Hepatocyte (in vitro differentiated cells): ENCODE measurements around the gene PDE4B. TPM values are rescaled to one million over a fixed set of nuclear protein-coding genes. Genes with fewer than 3 reads are reported as not detected.

Source experiments
- DNase-seq: peaks from one replicate; pipeline ENCODE4 v3.0.0-alpha.2; 2016; ENCODE audit warnings: low spot score
- H2AFZ ChIP-seq: fragments of 200-600 bp; sonication (generic); 2 replicates; pipeline ENCODE4 v1.6.0; 2016; ENCODE audit warnings: antibody characterized with exemption, mild to moderate bottlenecking
- H3K27ac ChIP-seq: fragments of 200-600 bp; sonication (generic); 2 replicates; pipeline ENCODE4 v1.5.1; 2016; ENCODE audit warnings: mild to moderate bottlenecking
- H3K27me3 ChIP-seq: fragments of 200-600 bp; sonication (generic); 2 replicates; pipeline ENCODE4 v1.6.1; 2016
- H3K36me3 ChIP-seq: fragments of 200-600 bp; sonication (generic); replicated peaks from 2 replicates; pipeline ENCODE4 v1.5.1; 2016; ENCODE audit warnings: low read depth; ENCODE audit not compliant: insufficient read depth
- H3K4me1 ChIP-seq: fragments of 200-600 bp; sonication (generic); 2 replicates; pipeline ENCODE4 v1.5.1; 2016; ENCODE audit warnings: mild to moderate bottlenecking, moderate library complexity; ENCODE audit not compliant: insufficient read depth
- H3K4me2 ChIP-seq: fragments of 200-600 bp; sonication (generic); 2 replicates; pipeline ENCODE4 v1.6.0; 2016
- H3K4me3 ChIP-seq: fragments of 200-600 bp; sonication (generic); 2 replicates; pipeline ENCODE4 v1.5.1; 2016; ENCODE audit warnings: mild to moderate bottlenecking
- H3K79me2 ChIP-seq: fragments of 200-600 bp; sonication (generic); 2 replicates; pipeline ENCODE4 v1.6.0; 2017; ENCODE audit warnings: mild to moderate bottlenecking
- H3K9me2 ChIP-seq: fragments of 200-600 bp; sonication (generic); replicated peaks from 2 replicates; pipeline ENCODE4 v1.6.0; 2017; ENCODE audit warnings: mild to moderate bottlenecking; ENCODE audit not compliant: insufficient read depth
- H3K9me3 ChIP-seq: fragments of 200-600 bp; sonication (generic); 2 replicates; pipeline ENCODE4 v1.5.1; 2016; ENCODE audit warnings: low read depth, mild to moderate bottlenecking
- H4K20me1 ChIP-seq: fragments of 200-600 bp; sonication (generic); 2 replicates; pipeline ENCODE4 v1.6.0; 2016; ENCODE audit warnings: mild to moderate bottlenecking; ENCODE audit not compliant: insufficient read depth, poor library complexity, severe bottlenecking
- EZH2 ChIP-seq: fragments of 200-600 bp; sonication (generic); IDR thresholded peaks from 2 replicates; pipeline ENCODE4 v1.6.1; 2016; ENCODE audit warnings: antibody characterized with exemption, mild to moderate bottlenecking, borderline replicate concordance
- EZH2phosphoT487 ChIP-seq: fragments of 200-600 bp; sonication (generic); IDR thresholded peaks from one replicate; pipeline ENCODE4 v1.6.1; 2018; ENCODE audit warnings: antibody characterized with exemption, mild to moderate bottlenecking, low read depth, moderate library complexity; ENCODE audit not compliant: unreplicated experiment, severe bottlenecking
- WGBS: methylation state at CpG from one replicate; pipeline ENCODE4 v1.1.6; 2016; ENCODE audit warnings: low lambda C conversion rate; ENCODE audit errors: missing lambda C conversion rate; 5-methylcytosine and 5-hydroxymethylcytosine counted together
- polyA plus RNA-seq: library from polyadenylated mRNA; unstranded; fragments of >200 nt; fragmentation: Nextera tagmentation; extraction: Ambion mirVana; gene quantifications from 2 replicates; pipeline ENCODE4 v1.2.1, GENCODE V29; 2016
- total RNA-seq: library from RNA; depleted of rRNA; stranded (reverse); fragments of >200 nt; gene quantifications from 2 replicates; pipeline ENCODE4 v1.2.3, GENCODE V29; 2014
- TF ChIP-seq, protein P1 (sequence below): fragments of 200-600 bp; sonication (generic); IDR thresholded peaks from 2 replicates; pipeline ENCODE4 v1.5.1; 2016; ENCODE audit warnings: antibody characterized with exemption, mild to moderate bottlenecking; ENCODE audit not compliant: poor library complexity

The PDE4B gene
- total and polyA plus RNA-seq, 2 experiments from 2014 or later, result 1.8 to 3.4 TPM

GRCh38 chr1:66243548-66244130 is 450.9 kb downstream of the PDE4B start:
- Histone ChIP-seq H3K4me3 (no peak overlapping the region), H3K27ac (no peak overlapping the region), H4K20me1 (no peaks in the 10 kb centered on the region), H3K4me1 (no peaks in the 10 kb centered on the region), H3K79me2 (no peaks in the 10 kb centered on the region), H3K9me3 (no peaks in the 10 kb centered on the region), H3K4me2 (no peak overlapping the region), H3K27me3 (no peaks in the 10 kb centered on the region), H3K36me3 (no peaks in the 10 kb centered on the region), H3K9me2 (no peaks in the 10 kb centered on the region), H2AFZ (no peak overlapping the region)
- 71% methylated on average over 2 of the region's 2 CpGs for WGBS
- TF ChIP-seq, protein P1, sequence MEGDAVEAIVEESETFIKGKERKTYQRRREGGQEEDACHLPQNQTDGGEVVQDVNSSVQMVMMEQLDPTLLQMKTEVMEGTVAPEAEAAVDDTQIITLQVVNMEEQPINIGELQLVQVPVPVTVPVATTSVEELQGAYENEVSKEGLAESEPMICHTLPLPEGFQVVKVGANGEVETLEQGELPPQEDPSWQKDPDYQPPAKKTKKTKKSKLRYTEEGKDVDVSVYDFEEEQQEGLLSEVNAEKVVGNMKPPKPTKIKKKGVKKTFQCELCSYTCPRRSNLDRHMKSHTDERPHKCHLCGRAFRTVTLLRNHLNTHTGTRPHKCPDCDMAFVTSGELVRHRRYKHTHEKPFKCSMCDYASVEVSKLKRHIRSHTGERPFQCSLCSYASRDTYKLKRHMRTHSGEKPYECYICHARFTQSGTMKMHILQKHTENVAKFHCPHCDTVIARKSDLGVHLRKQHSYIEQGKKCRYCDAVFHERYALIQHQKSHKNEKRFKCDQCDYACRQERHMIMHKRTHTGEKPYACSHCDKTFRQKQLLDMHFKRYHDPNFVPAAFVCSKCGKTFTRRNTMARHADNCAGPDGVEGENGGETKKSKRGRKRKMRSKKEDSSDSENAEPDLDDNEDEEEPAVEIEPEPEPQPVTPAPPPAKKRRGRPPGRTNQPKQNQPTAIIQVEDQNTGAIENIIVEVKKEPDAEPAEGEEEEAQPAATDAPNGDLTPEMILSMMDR, result no peak
- no peak for TF ChIP-seq EZH2
- no peak for TF ChIP-seq EZH2phosphoT487
- no peak for DNase-seq

DNA sequence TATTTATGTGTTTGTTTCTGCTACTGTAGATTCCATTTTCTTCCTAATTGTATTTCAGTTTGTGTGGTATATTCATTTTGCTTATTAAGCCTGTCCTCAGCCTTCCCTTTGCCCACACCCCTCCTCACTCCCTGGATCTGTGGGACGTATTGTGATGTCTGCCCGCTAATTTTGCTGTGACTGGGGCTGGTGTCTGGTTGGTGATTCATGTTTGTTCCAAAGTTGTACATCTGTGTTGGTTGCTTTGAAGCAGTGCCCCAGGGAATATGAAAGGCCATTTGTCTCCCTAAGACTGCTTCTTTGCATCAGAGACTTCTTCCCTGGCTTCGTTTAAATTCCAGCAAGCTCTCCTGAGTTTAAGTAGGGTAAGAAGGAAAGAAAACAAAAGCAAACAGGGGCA is 451.7 kb downstream of the PDE4B start:
- WGBS, result 60% methylated on average over 3 of the region's 3 CpGs
- Histone ChIP-seq H3K4me1 (no peaks in the 10 kb centered on the region), H2AFZ (no peak overlapping the region), H3K9me3 (no peaks in the 10 kb centered on the region), H3K4me2 (no peak overlapping the region), H3K4me3 (no peak overlapping the region), H3K27ac (no peak overlapping the region), H4K20me1 (no peaks in the 10 kb centered on the region), H3K79me2 (no peaks in the 10 kb centered on the region), H3K27me3 (no peaks in the 10 kb centered on the region), H3K36me3 (no peaks in the 10 kb centered on the region), H3K9me2 (no peaks in the 10 kb centered on the region)
- no peak for DNase-seq
- no peak for TF ChIP-seq EZH2phosphoT487
- TF ChIP-seq, protein P1, result no peak

DNA sequence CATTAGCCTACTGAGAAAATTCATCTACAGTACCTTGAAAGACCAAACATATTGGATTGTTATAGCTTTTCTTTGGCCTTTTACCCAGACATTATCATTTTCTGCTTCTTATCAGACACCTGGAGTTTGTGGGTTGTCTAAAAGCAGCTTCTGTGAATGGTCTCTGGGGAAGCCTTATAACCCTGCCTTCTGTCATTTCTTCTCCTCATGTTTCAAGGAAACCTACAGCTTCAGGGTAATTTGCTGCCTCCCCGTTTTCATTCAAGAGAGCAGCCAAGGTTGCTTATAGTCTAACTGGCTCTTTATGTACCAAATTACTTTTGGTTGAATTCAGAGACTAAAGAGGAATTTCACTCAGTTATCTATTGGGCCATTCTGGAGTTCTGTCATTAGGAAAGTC is 453.0 kb downstream of the PDE4B start:
- H3K9me3 ChIP-seq, result no peaks in the 10 kb centered on the region
- no peaks in the 10 kb centered on the region for H3K4me1 ChIP-seq
- no peak for DNase-seq
- no peak overlapping the region for H3K4me3 ChIP-seq
- no peaks in the 10 kb centered on the region for H4K20me1 ChIP-seq
- H3K9me2 ChIP-seq, result no peaks in the 10 kb centered on the region
- no peaks in the 10 kb centered on the region for H3K36me3 ChIP-seq
- TF ChIP-seq EZH2phosphoT487 (no peak), EZH2 (no peak)
- TF ChIP-seq, protein P1, result no peak
- no peak overlapping the region for H3K27ac ChIP-seq
- H3K27me3 ChIP-seq, result no peaks in the 10 kb centered on the region
- no peak overlapping the region for H2AFZ ChIP-seq
- H3K79me2 ChIP-seq, result no peaks in the 10 kb centered on the region
- no peak overlapping the region for H3K4me2 ChIP-seq
- WGBS, result 63% methylated on average over 1 of the region's 1 CpG
